OCI-LY1 (cell line): ENCODE data around the gene HKDC1.

ENCODE experiments used
- H2AFZ ChIP-seq: fragments of 200-600 bp; sonication (generic), shearing (Covaris generic); 2 replicates; pipeline ENCODE4 v1.6.0; 2014; ENCODE audit warnings: antibody characterized with exemption, mild to moderate bottlenecking, low read length
- H3F3A ChIP-seq: fragments of 200-600 bp; sonication (generic), shearing (Covaris generic); 2 replicates; pipeline ENCODE4 v1.6.0; 2014; ENCODE audit warnings: mild to moderate bottlenecking, antibody characterized with exemption, low read length, moderate library complexity; ENCODE audit not compliant: insufficient read depth
- H3K27ac ChIP-seq: fragments of 200-600 bp; sonication (generic); 2 replicates; pipeline ENCODE4 v1.5.1; 2014; ENCODE audit warnings: low read length, mixed run types, mild to moderate bottlenecking, low read depth; ENCODE audit not compliant: poor library complexity, severe bottlenecking
- H3K27me3 ChIP-seq: fragments of 200-600 bp; sonication (generic); 2 replicates; pipeline ENCODE4 v1.6.0; 2014; ENCODE audit warnings: antibody characterized with exemption, mild to moderate bottlenecking, low read length, moderate library complexity; ENCODE audit not compliant: insufficient read depth
- H3K36me3 ChIP-seq: fragments of 200-600 bp; sonication (generic); 2 replicates; pipeline ENCODE4 v1.6.1; 2014; ENCODE audit warnings: mild to moderate bottlenecking, antibody characterized with exemption, low read length, moderate library complexity, mixed read lengths; ENCODE audit not compliant: insufficient read depth
- H3K4me1 ChIP-seq: fragments of 200-600 bp; sonication (generic); 2 replicates; pipeline ENCODE4 v1.5.1; 2014; ENCODE audit warnings: mild to moderate bottlenecking, low read length, moderate library complexity; ENCODE audit not compliant: insufficient read depth, severe bottlenecking
- H3K4me2 ChIP-seq: fragments of 200-600 bp; sonication (generic), shearing (Covaris generic); 2 replicates; pipeline ENCODE4 v1.6.1; 2014; ENCODE audit warnings: low read length
- H3K4me3 ChIP-seq: fragments of 200-600 bp; sonication (generic); 2 replicates; pipeline ENCODE4 v1.5.1; 2014; ENCODE audit warnings: low read length, low read depth, mild to moderate bottlenecking, mixed read lengths; ENCODE audit not compliant: poor library complexity, severe bottlenecking
- H3K79me2 ChIP-seq: fragments of 200-600 bp; shearing (Covaris generic); 2 replicates; pipeline ENCODE4 v1.6.1; 2016; ENCODE audit warnings: mixed run types, low read length, mixed read lengths; ENCODE audit not compliant: insufficient read depth
- H3K9ac ChIP-seq: fragments of 200-600 bp; sonication (generic), shearing (Covaris generic); 2 replicates; pipeline ENCODE4 v1.6.1; 2014; ENCODE audit warnings: mild to moderate bottlenecking, low read length, mixed read lengths
- H3K9me2 ChIP-seq: fragments of 200-600 bp; sonication (generic), shearing (Covaris generic); 2 replicates; pipeline ENCODE4 v1.6.1; 2014; ENCODE audit warnings: low read depth, mild to moderate bottlenecking, low read length, mixed read lengths
- H3K9me3 ChIP-seq: fragments of 200-600 bp; shearing (Covaris generic); 2 replicates; pipeline ENCODE4 v1.6.1; 2014; ENCODE audit warnings: low read length, mixed read lengths
- H4K20me1 ChIP-seq: fragments of 200-600 bp; sonication (generic), shearing (Covaris generic); 2 replicates; pipeline ENCODE4 v1.6.0; 2016; ENCODE audit warnings: mild to moderate bottlenecking, low read length; ENCODE audit not compliant: insufficient read depth
- CTCF ChIP-seq: fragments of 200-600 bp; sonication (generic), shearing (Covaris generic); IDR thresholded peaks from 2 replicates; pipeline ENCODE4 v1.5.1; 2017; ENCODE audit warnings: mild to moderate bottlenecking, antibody characterized with exemption, low read length, moderate library complexity, mixed read lengths
- EZH2 ChIP-seq: fragments of 200-600 bp; sonication (generic), shearing (Covaris generic); IDR thresholded peaks from 2 replicates; pipeline ENCODE4 v1.8.0; 2017; ENCODE audit warnings: borderline replicate concordance, mixed run types, mild to moderate bottlenecking, antibody characterized with exemption, low read length, moderate library complexity, mixed read lengths

The HKDC1 gene

DNA sequence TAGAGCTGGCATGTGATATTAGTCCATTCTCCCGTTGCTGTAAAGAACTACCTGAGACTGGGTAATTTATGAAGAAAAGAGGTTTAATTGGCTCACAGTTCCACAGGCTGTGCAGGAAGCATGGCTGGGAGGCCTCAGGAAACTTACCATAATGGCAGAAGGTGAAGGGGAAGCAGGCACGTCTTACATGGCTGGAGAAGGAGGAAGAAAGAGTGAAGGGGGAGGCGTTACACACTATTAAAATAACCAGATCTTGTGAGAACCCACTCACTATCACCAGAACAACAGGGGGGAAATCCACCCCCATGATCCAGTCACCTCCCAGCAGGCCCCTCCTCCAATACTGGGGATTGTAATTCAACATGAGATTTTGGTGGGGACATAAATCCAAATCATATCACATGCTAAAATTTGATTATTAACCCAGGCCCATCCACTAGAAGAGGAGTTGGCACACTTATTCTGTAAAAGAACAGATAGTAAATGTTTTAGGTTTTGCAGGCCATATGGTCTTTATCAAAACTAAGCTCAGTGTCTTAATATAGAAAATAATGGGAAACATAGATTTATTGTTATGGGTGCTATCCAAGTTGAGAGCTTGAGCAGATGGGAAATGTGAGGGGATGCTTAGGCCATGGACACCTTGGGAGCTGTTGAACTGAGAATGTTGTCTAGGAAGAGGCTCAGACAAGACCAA, 39.6 kb downstream of the HKDC1 start:
- no peaks in the 10 kb centered on the region for H4K20me1 ChIP-seq
- no peaks in the 10 kb centered on the region for H3K79me2 ChIP-seq
- H3K4me1 ChIP-seq, result no peaks in the 10 kb centered on the region
- peaks cover 4% of the 10 kb centered on the region; the same call in 1 of the 2 replicates for H3K9me3 ChIP-seq
- H3K27me3 ChIP-seq, result peaks cover 8% of the 10 kb centered on the region; the same call in 1 of the 2 replicates
- peaks cover 3% of the 10 kb centered on the region; the same call in 1 of the 2 replicates for H3K36me3 ChIP-seq
- no peak overlapping the region for H3K9ac ChIP-seq
- H3F3A ChIP-seq, result no peaks in the 10 kb centered on the region
- no peak overlapping the region for H3K4me2 ChIP-seq
- no peak overlapping the region for H2AFZ ChIP-seq
- no peak overlapping the region for H3K4me3 ChIP-seq
- H3K27ac ChIP-seq, result no peak overlapping the region
- H3K9me2 ChIP-seq, result no peaks in the 10 kb centered on the region
- TF ChIP-seq CTCF, result no peak
- TF ChIP-seq EZH2, result no peak

DNA sequence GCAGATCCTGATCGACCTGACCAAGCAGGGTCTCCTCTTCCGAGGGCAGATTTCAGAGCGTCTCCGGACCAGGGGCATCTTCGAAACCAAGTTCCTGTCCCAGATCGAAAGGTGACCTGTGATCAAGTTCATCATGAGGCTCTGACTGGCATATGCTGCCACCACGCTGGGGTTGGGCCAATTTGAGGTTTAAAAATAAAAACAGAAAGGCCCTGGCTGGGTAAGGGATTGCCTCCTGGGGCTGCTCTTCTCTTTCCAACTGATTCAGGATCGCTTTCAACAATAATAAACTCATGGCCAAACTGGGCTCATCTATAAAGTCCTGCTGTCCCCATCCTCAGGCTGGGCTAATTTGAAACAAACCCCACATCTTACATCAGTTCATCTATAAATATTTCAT, 41.1 kb downstream of the HKDC1 start:
- Histone ChIP-seq H3K4me3 (no peak overlapping the region), H3K27me3 (peaks cover 8% of the 10 kb centered on the region; the same call in 1 of the 2 replicates), H4K20me1 (no peaks in the 10 kb centered on the region), H3K9me3 (peaks cover 4% of the 10 kb centered on the region; the same call in 1 of the 2 replicates), H3K9ac (no peak overlapping the region), H3K4me1 (no peaks in the 10 kb centered on the region), H3K36me3 (peaks cover 3% of the 10 kb centered on the region; the same call in 1 of the 2 replicates), H3K79me2 (no peaks in the 10 kb centered on the region), H3K4me2 (no peak overlapping the region), H2AFZ (no peak overlapping the region), H3F3A (no peaks in the 10 kb centered on the region), H3K27ac (no peak overlapping the region), H3K9me2 (no peaks in the 10 kb centered on the region)
- no peak for TF ChIP-seq CTCF
- no peak for TF ChIP-seq EZH2

GRCh38 chr10:69262292-69262751, 42.2 kb downstream of the HKDC1 start:
- Histone ChIP-seq H4K20me1 (no peaks in the 10 kb centered on the region), H3K4me3 (no peak overlapping the region), H3K9ac (no peak overlapping the region), H3K27me3 (peaks cover 8% of the 10 kb centered on the region; the same call in 1 of the 2 replicates), H3F3A (no peaks in the 10 kb centered on the region), H3K36me3 (peaks cover 3% of the 10 kb centered on the region; the same call in 1 of the 2 replicates), H3K4me1 (no peaks in the 10 kb centered on the region), H3K9me2 (no peaks in the 10 kb centered on the region), H2AFZ (no peak overlapping the region), H3K27ac (no peak overlapping the region), H3K79me2 (no peaks in the 10 kb centered on the region), H3K9me3 (peaks cover 4% of the 10 kb centered on the region; the same call in 1 of the 2 replicates), H3K4me2 (no peak overlapping the region)
- TF ChIP-seq EZH2 (no peak), CTCF (no peak)
